ENCODE results near the gene MMEL1.

MMEL1 gene

GRCh38 chr1:2602866-2603520 is 29.8 kb downstream of the MMEL1 start:
- no peak for TF ChIP-seq CTCF (IDR thresholded peaks at IDR 0.05)

GRCh38 chr1:2602311-2602835 is 30.4 kb downstream of the MMEL1 start:
- TF ChIP-seq CTCF (IDR thresholded peaks at IDR 0.05), result no peak

- no peak for TF ChIP-seq CTCF (IDR thresholded peaks at IDR 0.05)
Measured at GRCh38 chr1:2601721-2602303, 31.0 kb downstream of the MMEL1 start.

- no peak for TF ChIP-seq CTCF (IDR thresholded peaks at IDR 0.05)
Measured at GRCh38 chr1:2598329-2598931, 34.4 kb downstream of the MMEL1 start.

- no peak for TF ChIP-seq CTCF (IDR thresholded peaks at IDR 0.05)
Measured at GRCh38 chr1:2597441-2598328, 35.1 kb downstream of the MMEL1 start.

GRCh38 chr1:2596530-2597333 is 36.1 kb downstream of the MMEL1 start:
- no peak for TF ChIP-seq CTCF (IDR thresholded peaks at IDR 0.05)
